Thyroid gland (tissue), 4 donors: Measurements from ENCODE around the gene NRAS.

ENCODE experiments used
- CTCF ChIP-seq, 6 experiments: fragments of 200-600 bp in 3 of 6; fragments of 450-650 bp in 3 of 6; sonication (generic) in 3 of 6; IDR thresholded peaks; one replicate each; pipeline ENCODE4 v1.5.1; 2016 to 2019; ENCODE audit warnings: antibody characterized with exemption in 6 of 6, mild to moderate bottlenecking in 2 of 6, inconsistent platforms in 1 of 6, moderate library complexity in 1 of 6
- POLR2A ChIP-seq, 2 donors: fragments of 450-650 bp; IDR thresholded peaks; one replicate each; pipeline ENCODE4 v1.6.1; 2017; ENCODE audit warnings: antibody characterized with exemption in 2 of 2, mild to moderate bottlenecking in 2 of 2, moderate library complexity in 1 of 2

- TF ChIP-seq POLR2A (IDR thresholded peaks at IDR 0.05) (no peak), CTCF (IDR thresholded peaks at IDR 0.05) (no peak)
These were observed 26.4 kb downstream of the NRAS start for GRCh38 chr1:114690148-114690547.
